HEK293T (cell line): ENCODE measurements around the gene CYP19A1.

Source experiments
- CTCF ChIA-PET: fragments of 350-600 bp; formaldehyde crosslinking; extraction: SDS; loops from one replicate; lab custom pipeline; 2021; ENCODE audit warnings: antibody characterized with exemption, inconsistent platforms; lab: Yijun Ruan, JAX
- POLR2A ChIA-PET: fragments of 350-600 bp; formaldehyde crosslinking; extraction: SDS; loops from one replicate; lab custom pipeline; 2020; ENCODE audit warnings: antibody characterized with exemption, inconsistent platforms; lab: Yijun Ruan, JAX
- DNase-seq: peaks from one replicate; pipeline ENCODE4 v3.0.0; 2012; ENCODE audit warnings: mixed read lengths; ENCODE audit errors: extremely low spot score
- ARNT ChIP-seq: fragments of 450-650 bp; IDR thresholded peaks from 2 replicates; pipeline ENCODE4 v1.6.1; 2017; ENCODE audit warnings: mild to moderate bottlenecking
- BHLHE40 ChIP-seq: fragments of 450-650 bp; IDR thresholded peaks from 2 replicates; pipeline ENCODE4 v1.6.1; 2016; ENCODE audit warnings: mild to moderate bottlenecking, moderate library complexity, borderline replicate concordance
- CTBP1 ChIP-seq: fragments of 450-650 bp; IDR thresholded peaks from 2 replicates; pipeline ENCODE4 v1.6.1; 2016; ENCODE audit warnings: borderline replicate concordance
- ELF4 ChIP-seq: fragments of 450-650 bp; IDR thresholded peaks from 2 replicates; pipeline ENCODE4 v1.6.1; 2017; ENCODE audit warnings: antibody characterized with exemption
- FOXA1 ChIP-seq: fragments of 450-650 bp; IDR thresholded peaks from 2 replicates; pipeline ENCODE4 v1.6.1; 2016; ENCODE audit warnings: mild to moderate bottlenecking
- FOXK2 ChIP-seq: fragments of 450-650 bp; IDR thresholded peaks from 2 replicates; pipeline ENCODE4 v1.6.1; 2016; ENCODE audit warnings: mild to moderate bottlenecking
- FOXM1 ChIP-seq: fragments of 450-650 bp; IDR thresholded peaks from 2 replicates; pipeline ENCODE4 v1.6.1; 2017; ENCODE audit warnings: mild to moderate bottlenecking, borderline replicate concordance
- HDGF ChIP-seq: fragments of 450-650 bp; IDR thresholded peaks from 2 replicates; pipeline ENCODE4 v1.6.1; 2017; ENCODE audit warnings: antibody characterized with exemption, borderline replicate concordance
- L3MBTL2 ChIP-seq: fragments of 450-650 bp; conservative IDR thresholded peaks from 2 replicates; pipeline ENCODE4 v1.6.1; 2016; ENCODE audit warnings: mild to moderate bottlenecking
- LEF1 ChIP-seq: fragments of 450-650 bp; IDR thresholded peaks from 2 replicates; pipeline ENCODE4 v1.6.1; 2017; ENCODE audit warnings: mild to moderate bottlenecking, borderline replicate concordance
- NFRKB ChIP-seq: fragments of 450-650 bp; IDR thresholded peaks from 2 replicates; pipeline ENCODE4 v1.6.1; 2016; ENCODE audit warnings: mild to moderate bottlenecking, moderate library complexity
- SP1 ChIP-seq: fragments of 450-650 bp; IDR thresholded peaks from 2 replicates; pipeline ENCODE4 v1.6.1; 2017
- SUZ12 ChIP-seq: fragments of 450-650 bp; IDR thresholded peaks from 2 replicates; pipeline ENCODE4 v1.6.1; 2016; ENCODE audit warnings: mild to moderate bottlenecking
- TARDBP ChIP-seq: fragments of 450-650 bp; IDR thresholded peaks from 2 replicates; pipeline ENCODE4 v1.6.1; 2016
- ZNF384 ChIP-seq: fragments of 450-650 bp; IDR thresholded peaks from 2 replicates; pipeline ENCODE4 v1.6.1; 2016
- TF ChIP-seq, protein P1 (sequence below): fragments of 450-650 bp; IDR thresholded peaks from 2 replicates; pipeline ENCODE4 v1.6.1; 2016

Gene CYP19A1

GRCh38 chr15:51281368-51281967, 56.9 kb downstream of the CYP19A1 start:
- POLR2A ChIA-PET = no interaction called here
- peak; percentile 52 for DNase-seq
- TF ChIP-seq FOXM1 (no peak), HDGF (no peak), ELF4 (no peak), LEF1 (no peak), ARNT (no peak), L3MBTL2 (no peak), NFRKB (no peak), ZNF384 (no peak), TARDBP (no peak), FOXK2 (no peak), FOXA1 (no peak), SP1 (no peak), SUZ12 (no peak), BHLHE40 (no peak)
- CTCF ChIA-PET = interaction anchor here (0.7 to 1.5 kb wide), 7 partner anchors 12 to 121 kb away, joined by 3 to 6 read pairs (median 3); no protein-coding TSS in a partner anchor

GRCh38 chr15:51280838-51281237, 57.6 kb downstream of the CYP19A1 start:
- DNase-seq = no peak
- ChIA-PET POLR2A (no interaction called here), CTCF (interaction anchor here (0.7 to 1.5 kb wide), 5 partner anchors 23 to 122 kb away, joined by 3 to 6 read pairs (median 3); no protein-coding TSS in a partner anchor)
- TF ChIP-seq, protein P1, sequence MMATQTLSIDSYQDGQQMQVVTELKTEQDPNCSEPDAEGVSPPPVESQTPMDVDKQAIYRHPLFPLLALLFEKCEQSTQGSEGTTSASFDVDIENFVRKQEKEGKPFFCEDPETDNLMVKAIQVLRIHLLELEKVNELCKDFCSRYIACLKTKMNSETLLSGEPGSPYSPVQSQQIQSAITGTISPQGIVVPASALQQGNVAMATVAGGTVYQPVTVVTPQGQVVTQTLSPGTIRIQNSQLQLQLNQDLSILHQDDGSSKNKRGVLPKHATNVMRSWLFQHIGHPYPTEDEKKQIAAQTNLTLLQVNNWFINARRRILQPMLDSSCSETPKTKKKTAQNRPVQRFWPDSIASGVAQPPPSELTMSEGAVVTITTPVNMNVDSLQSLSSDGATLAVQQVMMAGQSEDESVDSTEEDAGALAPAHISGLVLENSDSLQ = no peak
- no peak for TF ChIP-seq ELF4
- no peak for TF ChIP-seq FOXA1
- no peak for TF ChIP-seq NFRKB
- no peak for TF ChIP-seq SP1
- no peak for TF ChIP-seq CTBP1
- no peak for TF ChIP-seq HDGF
- TF ChIP-seq SUZ12 = no peak
- TF ChIP-seq FOXK2 = no peak
- TF ChIP-seq LEF1 = no peak

- no peak for DNase-seq
- ChIA-PET POLR2A (no interaction called here), CTCF (no interaction called here)
- TF ChIP-seq SUZ12 (no peak), BHLHE40 (no peak)
Measured at GRCh38 chr15:51279391-51279790, 59.0 kb downstream of the CYP19A1 start.

- DNase-seq = no peak
- no peak for TF ChIP-seq ELF4
- no peak for TF ChIP-seq L3MBTL2
- no peak for TF ChIP-seq FOXA1
- TF ChIP-seq SUZ12 = no peak
- TF ChIP-seq CTBP1 = no peak
- no peak for TF ChIP-seq BHLHE40
- TF ChIP-seq FOXM1 = no peak
- TF ChIP-seq ZNF384 = no peak
- no peak for TF ChIP-seq TARDBP
- no peak for TF ChIP-seq ARNT
- TF ChIP-seq SP1 = no peak
- TF ChIP-seq, protein P1 = no peak
- TF ChIP-seq LEF1 = no peak
- no peak for TF ChIP-seq HDGF
- CTCF ChIA-PET = no interaction called here
- POLR2A ChIA-PET = no interaction called here
Measured at GRCh38 chr15:51277101-51277500, 61.3 kb downstream of the CYP19A1 start.

DNA sequence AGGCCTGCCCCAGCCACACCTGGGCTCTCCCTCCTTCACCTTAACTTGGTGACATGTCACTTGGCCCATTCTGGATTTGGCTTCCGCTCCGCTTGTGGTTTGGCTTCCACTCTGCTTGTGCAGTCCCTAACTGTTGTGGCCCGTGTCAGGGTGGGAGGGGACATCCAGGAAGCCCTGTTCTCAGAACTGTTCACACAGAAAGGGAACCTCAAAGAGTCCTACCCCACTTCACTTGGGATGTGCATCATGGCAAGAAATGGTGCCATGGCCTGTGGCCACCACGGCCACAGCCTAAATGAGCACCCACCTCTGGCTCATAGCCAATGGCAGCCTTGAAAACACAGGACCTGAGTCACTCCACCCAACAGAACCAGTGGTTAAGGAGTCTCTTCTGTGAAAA, 63.4 kb downstream of the CYP19A1 start:
- CTCF ChIA-PET = no interaction called here
- no peak for DNase-seq
- TF ChIP-seq NFRKB = no peak
- POLR2A ChIA-PET = no interaction called here

DNA sequence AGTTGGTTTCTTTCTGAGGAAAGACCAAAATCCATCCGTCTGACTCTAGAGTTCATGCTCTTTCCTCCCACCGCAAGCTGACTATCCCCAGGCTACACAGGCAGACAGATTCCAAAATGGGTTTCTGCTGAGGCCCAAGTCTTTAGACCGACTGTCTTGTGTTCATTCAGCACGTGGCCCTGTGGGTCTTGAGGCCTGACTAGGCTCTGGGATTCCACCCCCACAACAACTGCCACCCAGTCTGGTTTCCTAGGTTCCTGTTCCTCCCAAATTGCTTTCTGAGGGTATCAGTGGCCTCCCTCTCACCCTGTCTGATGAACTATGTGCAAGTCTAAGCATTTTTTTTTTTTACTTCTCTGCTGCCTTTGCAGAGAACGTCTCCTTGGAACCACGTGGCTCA, 67.7 kb downstream of the CYP19A1 start:
- TF ChIP-seq SUZ12 = no peak
- TF ChIP-seq, protein P1 = no peak
- TF ChIP-seq CTBP1 = no peak
- TF ChIP-seq ARNT = no peak
- no peak for TF ChIP-seq FOXK2
- TF ChIP-seq ELF4 = no peak
- no peak for TF ChIP-seq ZNF384
- TF ChIP-seq LEF1 = no peak
- TF ChIP-seq NFRKB = no peak
- no peak for TF ChIP-seq BHLHE40
- TF ChIP-seq FOXM1 = no peak
- TF ChIP-seq FOXA1 = no peak
- ChIA-PET CTCF (no interaction called here), POLR2A (no interaction called here)
- DNase-seq = no peak

DNA sequence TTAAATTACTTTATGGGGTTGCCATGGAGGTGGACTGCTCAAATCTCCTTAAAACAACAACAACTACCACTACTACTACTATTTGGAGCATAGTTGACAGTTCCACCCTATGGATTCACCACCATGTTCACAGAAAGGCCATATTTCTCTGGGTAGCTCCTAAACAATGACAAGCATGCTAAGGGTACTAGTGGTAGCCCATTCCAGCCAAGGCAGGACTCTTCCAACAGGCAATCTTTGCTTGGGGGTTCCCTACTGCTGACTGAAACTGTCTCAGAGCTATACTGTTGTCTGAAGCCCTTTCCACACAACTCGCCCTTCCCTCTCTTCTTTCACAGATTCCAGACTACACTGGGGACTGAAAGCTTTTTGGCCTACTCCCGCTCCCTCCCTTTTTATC, 68.9 kb downstream of the CYP19A1 start:
- DNase-seq = no peak
- POLR2A ChIA-PET = no interaction called here
- CTCF ChIA-PET = interaction anchor here (0.7 kb wide), 1 partner anchor 12 kb away, joined by 4 read pairs; no protein-coding TSS in a partner anchor
- TF ChIP-seq CTBP1 (no peak), SUZ12 (no peak), FOXA1 (no peak), SP1 (no peak), ZNF384 (no peak)
